DOHH2 (cell line): Measurements from ENCODE around the gene MRPL38.

Experiments
- H3F3A ChIP-seq: fragments of 200-600 bp; sonication (generic), shearing (Covaris generic); 2 replicates; pipeline ENCODE4 v1.6.0; 2016; ENCODE audit warnings: antibody characterized with exemption, mild to moderate bottlenecking; ENCODE audit not compliant: control insufficient read depth, insufficient read depth
- H3K27ac ChIP-seq: fragments of 200-600 bp; sonication (generic); 2 replicates; pipeline ENCODE4 v1.5.1; 2014; ENCODE audit warnings: low read depth, mild to moderate bottlenecking, low read length, moderate library complexity
- H3K27me3 ChIP-seq: fragments of 200-600 bp; sonication (generic); 2 replicates; pipeline ENCODE4 v1.6.1; 2014; ENCODE audit warnings: mild to moderate bottlenecking, low read length, mixed read lengths; ENCODE audit not compliant: control insufficient read depth
- H3K36me3 ChIP-seq: fragments of 200-600 bp; sonication (generic); 2 replicates; pipeline ENCODE4 v1.6.1; 2014; ENCODE audit warnings: mild to moderate bottlenecking, low read length, moderate library complexity, mixed read lengths; ENCODE audit not compliant: control insufficient read depth
- H3K4me1 ChIP-seq: fragments of 200-600 bp; sonication (generic); 2 replicates; pipeline ENCODE4 v1.6.1; 2014; ENCODE audit warnings: mild to moderate bottlenecking, low read length, mixed read lengths; ENCODE audit not compliant: control insufficient read depth
- H3K4me2 ChIP-seq: fragments of 200-600 bp; sonication (generic); 2 replicates; pipeline ENCODE4 v1.6.0; 2014; ENCODE audit warnings: mild to moderate bottlenecking, low read length, moderate library complexity
- H3K4me3 ChIP-seq: fragments of 200-600 bp; sonication (generic); 2 replicates; pipeline ENCODE4 v1.5.1; 2014; ENCODE audit warnings: mild to moderate bottlenecking, low read length, mixed read lengths
- H3K79me2 ChIP-seq: fragments of 200-600 bp; sonication (generic); 2 replicates; pipeline ENCODE4 v1.6.1; 2014; ENCODE audit warnings: mild to moderate bottlenecking, low read length, mixed read lengths; ENCODE audit not compliant: control insufficient read depth
- H3K9me2 ChIP-seq: fragments of 200-600 bp; sonication (generic); replicated peaks from 2 replicates; pipeline ENCODE4 v1.6.1; 2014; ENCODE audit warnings: mild to moderate bottlenecking, low read length, mixed read lengths; ENCODE audit not compliant: control insufficient read depth
- H3K9me3 ChIP-seq: fragments of 200-600 bp; sonication (generic); 2 replicates; pipeline ENCODE4 v1.6.1; 2014; ENCODE audit warnings: antibody characterized with exemption, low read length, mixed read lengths; ENCODE audit not compliant: control insufficient read depth, insufficient read depth
- H4K20me1 ChIP-seq: fragments of 200-600 bp; sonication (generic); 2 replicates; pipeline ENCODE4 v1.6.0; 2014; ENCODE audit warnings: low read depth, mild to moderate bottlenecking, antibody characterized with exemption, low read length, moderate library complexity; ENCODE audit not compliant: control insufficient read depth, insufficient read depth
- EZH2phosphoT487 ChIP-seq: fragments of 200-600 bp; sonication (generic); IDR thresholded peaks from 2 replicates; pipeline ENCODE4 v1.6.1; 2017; ENCODE audit warnings: borderline replicate concordance, mild to moderate bottlenecking, antibody characterized with exemption, low read length, moderate library complexity, mixed read lengths
- TF ChIP-seq, protein P1 (sequence below): fragments of 200-600 bp; sonication (generic); IDR thresholded peaks from one replicate; pipeline ENCODE4 v1.5.1; 2014; ENCODE audit warnings: antibody characterized with exemption, mild to moderate bottlenecking, low read depth, low read length; ENCODE audit not compliant: poor library complexity, severe bottlenecking

MRPL38 gene

DNA sequence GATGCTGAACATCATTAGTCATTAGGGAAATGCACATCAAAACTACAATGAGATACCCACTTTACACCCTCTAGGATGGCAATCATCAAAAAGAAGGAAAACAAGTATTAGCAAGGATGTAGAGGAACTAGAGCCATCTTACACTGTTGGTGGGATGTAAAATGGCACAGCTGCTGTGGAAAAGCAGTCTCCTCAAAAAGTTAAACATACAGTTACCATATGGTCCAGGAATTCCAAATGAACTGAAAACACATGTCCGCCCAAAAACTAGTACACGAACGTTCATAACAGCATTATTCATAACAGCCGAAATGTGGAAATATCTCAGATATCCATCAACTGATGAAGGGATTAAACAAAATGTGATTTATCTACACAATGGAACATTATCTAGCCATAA lies 29.1 kb upstream of the MRPL38 start:
- no peaks in the 10 kb centered on the region for H3K9me2 ChIP-seq
- H3F3A ChIP-seq, result no peaks in the 10 kb centered on the region
- H3K4me3 ChIP-seq, result no peak overlapping the region
- no peaks in the 10 kb centered on the region for H3K27me3 ChIP-seq
- no peaks in the 10 kb centered on the region for H3K9me3 ChIP-seq
- no peak overlapping the region for H3K27ac ChIP-seq
- H3K79me2 ChIP-seq, result no peaks in the 10 kb centered on the region
- no peak for TF ChIP-seq EZH2phosphoT487
- TF ChIP-seq, protein P1, sequence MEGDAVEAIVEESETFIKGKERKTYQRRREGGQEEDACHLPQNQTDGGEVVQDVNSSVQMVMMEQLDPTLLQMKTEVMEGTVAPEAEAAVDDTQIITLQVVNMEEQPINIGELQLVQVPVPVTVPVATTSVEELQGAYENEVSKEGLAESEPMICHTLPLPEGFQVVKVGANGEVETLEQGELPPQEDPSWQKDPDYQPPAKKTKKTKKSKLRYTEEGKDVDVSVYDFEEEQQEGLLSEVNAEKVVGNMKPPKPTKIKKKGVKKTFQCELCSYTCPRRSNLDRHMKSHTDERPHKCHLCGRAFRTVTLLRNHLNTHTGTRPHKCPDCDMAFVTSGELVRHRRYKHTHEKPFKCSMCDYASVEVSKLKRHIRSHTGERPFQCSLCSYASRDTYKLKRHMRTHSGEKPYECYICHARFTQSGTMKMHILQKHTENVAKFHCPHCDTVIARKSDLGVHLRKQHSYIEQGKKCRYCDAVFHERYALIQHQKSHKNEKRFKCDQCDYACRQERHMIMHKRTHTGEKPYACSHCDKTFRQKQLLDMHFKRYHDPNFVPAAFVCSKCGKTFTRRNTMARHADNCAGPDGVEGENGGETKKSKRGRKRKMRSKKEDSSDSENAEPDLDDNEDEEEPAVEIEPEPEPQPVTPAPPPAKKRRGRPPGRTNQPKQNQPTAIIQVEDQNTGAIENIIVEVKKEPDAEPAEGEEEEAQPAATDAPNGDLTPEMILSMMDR, result no peak
- H3K4me2 ChIP-seq, result no peak overlapping the region
- H3K4me1 ChIP-seq, result no peaks in the 10 kb centered on the region
- no peaks in the 10 kb centered on the region for H3K36me3 ChIP-seq
- H4K20me1 ChIP-seq, result no peaks in the 10 kb centered on the region

DNA sequence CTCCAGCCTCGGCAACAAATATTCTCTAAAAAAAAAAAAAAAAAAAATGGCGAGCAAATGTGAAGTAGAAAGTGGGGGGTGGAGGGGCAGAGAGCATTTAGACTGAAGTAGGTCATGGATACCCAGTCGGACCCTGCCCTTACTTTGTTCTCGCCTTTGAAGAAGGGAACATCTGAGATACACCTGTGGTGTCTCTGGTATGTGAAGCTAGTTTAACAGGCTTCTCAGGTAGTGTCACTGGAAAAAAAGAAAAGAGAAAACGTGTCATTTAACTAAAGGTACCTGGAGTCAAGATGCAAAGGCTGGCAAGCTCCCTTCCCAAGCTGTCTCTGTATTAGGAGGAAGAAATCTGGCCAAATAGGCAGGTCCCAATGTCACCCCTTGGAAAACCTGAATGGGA lies 28.2 kb upstream of the MRPL38 start:
- H3K27me3 ChIP-seq, result no peaks in the 10 kb centered on the region
- H3K9me2 ChIP-seq, result no peaks in the 10 kb centered on the region
- no peak overlapping the region for H3K4me3 ChIP-seq
- H4K20me1 ChIP-seq, result no peaks in the 10 kb centered on the region
- H3K4me2 ChIP-seq, result no peak overlapping the region
- H3F3A ChIP-seq, result no peaks in the 10 kb centered on the region
- H3K27ac ChIP-seq, result no peak overlapping the region
- no peaks in the 10 kb centered on the region for H3K36me3 ChIP-seq
- H3K79me2 ChIP-seq, result no peaks in the 10 kb centered on the region
- H3K4me1 ChIP-seq, result no peaks in the 10 kb centered on the region
- TF ChIP-seq, protein P1, result no peak
- TF ChIP-seq EZH2phosphoT487, result no peak
- no peaks in the 10 kb centered on the region for H3K9me3 ChIP-seq

DNA sequence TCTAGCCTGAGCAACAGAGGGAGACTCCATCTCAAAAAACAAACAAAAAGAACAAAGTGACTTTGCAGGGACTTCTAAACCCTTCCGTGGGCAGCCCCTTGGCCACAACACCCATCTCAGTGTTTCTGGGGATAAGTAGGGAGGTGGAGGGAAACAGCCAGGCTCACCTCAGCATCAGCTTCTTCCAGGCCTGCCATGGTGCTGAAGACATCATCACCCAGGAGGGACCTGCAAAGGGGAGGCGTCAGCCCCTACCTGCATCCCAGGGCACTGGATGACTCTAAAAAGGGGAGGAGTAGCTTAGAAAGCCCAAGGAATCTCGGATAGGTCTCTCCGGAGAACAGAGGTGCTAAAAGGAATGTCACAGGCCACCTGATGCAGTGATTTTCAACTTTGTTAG lies 26.4 kb upstream of the MRPL38 start:
- Histone ChIP-seq H3K27me3 (no peaks in the 10 kb centered on the region), H3K9me3 (no peaks in the 10 kb centered on the region), H4K20me1 (no peaks in the 10 kb centered on the region), H3K36me3 (peaks cover 5% of the 10 kb centered on the region), H3K4me1 (no peaks in the 10 kb centered on the region; the same call in 1 of the 2 replicates), H3K27ac (no peak overlapping the region), H3K79me2 (no peaks in the 10 kb centered on the region), H3K9me2 (no peaks in the 10 kb centered on the region), H3K4me2 (no peak overlapping the region), H3F3A (no peaks in the 10 kb centered on the region), H3K4me3 (no peak overlapping the region)
- no peak for TF ChIP-seq EZH2phosphoT487
- TF ChIP-seq, protein P1, result no peak
